HG03196 (cell line): Measurements from ENCODE around the gene DHRSX.
"Not testable (repeated sequence)": the region's sequence is repeated elsewhere in the genome, so short reads cannot be mapped to it uniquely, and the experiment has no call there.

Experiments used
- ATAC-seq: cut with Tn5 transposase; IDR thresholded peaks from one replicate; pipeline ENCODE4 v1.9.1; 2021; ENCODE audit not compliant: unreplicated experiment

DHRSX gene

DNA sequence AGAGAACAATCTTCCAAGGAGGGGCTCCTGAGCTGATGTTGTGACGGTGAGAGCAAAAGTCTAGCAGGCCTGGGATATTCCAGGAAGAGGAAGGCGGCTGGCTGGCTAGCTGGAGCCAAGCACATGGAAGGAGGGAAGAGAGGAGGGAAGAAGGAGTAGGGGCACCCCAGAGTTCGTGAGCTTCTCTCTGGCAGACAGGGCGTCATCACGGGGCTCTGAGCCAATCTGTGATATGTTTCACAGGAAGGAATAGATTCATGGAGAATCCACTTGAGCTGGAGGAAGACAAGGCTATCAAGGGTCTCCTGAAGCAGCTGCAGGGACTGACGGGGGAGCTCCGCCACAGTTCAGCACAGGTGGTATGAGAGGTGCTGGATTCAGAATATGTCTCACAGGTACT is 73.6 kb downstream of the DHRSX start:
- ATAC-seq, result no peak

DNA sequence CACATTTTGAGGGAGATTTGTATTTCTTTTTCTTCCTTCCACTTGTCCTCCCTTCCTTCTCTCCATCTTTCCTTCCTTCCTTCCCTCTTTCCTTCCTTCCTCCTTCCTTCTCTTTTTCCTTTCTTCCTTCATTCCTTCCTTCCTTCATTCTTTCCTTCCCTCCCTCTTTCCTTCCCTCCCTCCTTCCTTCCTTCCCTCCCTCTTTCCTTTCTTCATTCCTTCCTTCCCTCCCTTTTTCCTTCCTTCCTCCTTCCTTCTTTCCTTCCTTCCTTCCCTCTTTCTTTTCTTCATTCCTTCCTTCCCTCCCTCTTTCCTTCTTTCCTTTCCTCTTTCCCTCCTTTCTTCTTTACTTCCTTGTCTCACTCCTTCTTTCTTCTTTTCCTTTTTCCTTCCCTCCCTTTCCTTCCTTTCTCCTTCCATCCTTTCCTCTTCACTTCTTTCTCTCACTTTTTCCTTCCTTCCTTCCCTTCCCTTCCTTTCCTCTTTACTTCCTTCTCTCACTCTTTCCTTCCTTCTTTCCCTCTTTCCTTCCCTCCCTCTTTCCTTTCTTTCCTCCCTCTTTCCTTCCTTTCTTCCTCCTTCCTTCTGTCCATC is 74.4 kb downstream of the DHRSX start:
- ATAC-seq, result no peak

DNA sequence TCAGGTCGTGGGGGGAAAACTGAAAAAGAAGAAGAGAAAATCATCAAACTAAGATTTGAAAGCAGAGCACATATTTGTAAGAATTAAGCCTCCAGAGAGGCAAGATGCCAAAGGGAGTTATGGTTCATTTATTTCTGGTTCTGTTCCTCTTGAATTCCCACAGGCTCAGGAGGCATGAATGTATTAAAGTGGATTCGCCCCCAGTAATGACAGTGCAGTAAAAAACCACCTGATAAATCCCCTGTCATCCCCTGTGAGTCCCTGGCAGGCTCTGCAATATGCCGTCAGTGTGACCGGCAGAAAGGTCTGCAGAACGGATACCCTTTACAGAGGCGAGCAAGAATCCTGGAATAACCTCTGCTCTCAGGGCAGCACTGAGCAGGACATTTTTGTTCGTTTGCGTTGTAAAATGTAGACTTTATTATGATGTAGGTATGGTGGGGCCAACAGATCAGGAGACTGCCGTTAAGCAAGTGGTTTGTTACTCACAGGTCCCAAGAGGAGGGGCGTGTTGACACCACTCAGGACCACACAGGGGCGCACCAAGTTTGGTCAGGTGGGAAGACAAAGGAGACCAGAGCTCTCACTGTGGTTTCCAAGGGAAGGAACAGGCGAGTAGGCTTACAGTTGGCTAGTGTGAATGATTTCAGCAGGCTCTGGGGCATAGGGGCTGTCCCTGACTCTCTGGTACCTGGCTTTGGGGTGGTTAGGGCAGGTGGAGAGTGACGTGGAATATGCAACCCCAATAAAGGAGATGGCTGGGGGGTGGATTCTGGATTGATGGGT is 75.3 kb downstream of the DHRSX start:
- no peak for ATAC-seq

DNA sequence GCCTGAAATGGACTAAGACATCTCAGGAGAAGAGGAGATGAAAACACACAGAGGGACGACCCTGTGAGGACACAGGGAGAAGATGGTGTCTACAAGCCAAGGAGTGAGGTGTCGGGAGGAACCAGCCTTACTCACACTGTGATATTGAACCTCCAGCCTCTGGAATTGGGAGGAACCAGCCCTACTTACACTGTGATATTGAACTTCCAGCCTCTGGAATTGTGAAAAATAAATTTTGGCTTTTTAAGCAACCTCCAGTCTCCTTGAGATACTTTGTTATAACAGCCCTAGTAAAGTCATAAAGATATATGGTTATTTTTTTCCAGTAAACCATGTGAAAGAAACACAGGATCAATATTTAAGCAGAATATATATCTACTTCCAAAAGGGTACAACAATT is 76.5 kb downstream of the DHRSX start:
- ATAC-seq, result no peak

DNA sequence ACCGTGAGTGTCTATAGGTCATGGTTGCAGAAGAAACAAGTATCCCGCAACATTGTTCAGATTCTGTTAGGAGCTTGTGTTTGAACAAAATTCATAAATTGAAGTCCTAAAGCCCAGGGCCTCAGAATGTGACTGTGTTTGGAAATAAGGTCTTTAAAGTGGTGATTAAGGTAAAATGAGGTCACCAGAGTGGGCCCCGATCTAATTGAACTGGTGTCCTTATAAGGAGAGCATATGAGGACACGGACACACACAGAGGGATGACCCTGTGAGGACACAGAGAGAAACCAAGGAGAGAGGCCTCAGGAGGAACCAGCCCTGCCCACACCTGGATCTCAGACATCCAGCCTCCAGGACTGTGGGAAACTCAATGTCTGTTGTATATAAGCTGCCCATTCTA is 76.9 kb downstream of the DHRSX start:
- ATAC-seq, result no peak

DNA sequence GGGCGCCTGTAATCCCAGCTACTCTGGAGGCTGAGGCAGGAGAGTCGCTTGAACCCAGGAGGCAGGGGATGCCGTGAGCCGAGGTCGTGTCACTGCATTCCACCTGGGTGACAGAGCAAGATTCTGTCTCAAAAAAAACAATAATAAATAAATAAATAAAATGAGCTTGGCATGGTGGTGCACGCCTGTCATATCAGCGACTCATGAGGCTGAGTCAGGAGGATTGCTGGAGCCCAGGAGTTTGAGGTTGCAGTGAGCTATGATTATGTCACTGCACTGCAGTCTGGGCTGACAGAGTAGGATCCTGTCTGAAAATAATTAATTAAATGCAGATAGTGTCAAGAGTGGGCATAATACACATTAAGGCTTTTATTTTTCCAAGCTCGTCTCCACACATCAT is 77.5 kb downstream of the DHRSX start:
- no peak for ATAC-seq

DNA sequence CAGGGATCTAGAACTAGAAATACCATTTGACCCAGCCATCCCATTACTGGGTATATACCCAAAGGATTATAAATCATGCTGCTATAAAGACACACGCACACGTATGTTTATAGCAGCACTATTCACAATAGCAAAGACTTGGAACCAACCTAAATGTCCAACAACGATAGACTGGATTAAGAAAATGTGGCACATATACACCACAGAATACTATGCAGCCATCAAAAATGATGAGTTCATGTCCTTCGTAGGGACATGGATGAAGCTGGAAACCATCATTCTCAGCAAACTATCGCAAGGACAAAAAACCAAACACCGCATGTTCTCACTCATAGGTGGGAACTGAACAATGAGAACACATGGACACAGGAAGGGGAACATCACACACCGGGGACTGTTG is 81.4 kb downstream of the DHRSX start:
- ATAC-seq, result not testable (repeated sequence)

DNA sequence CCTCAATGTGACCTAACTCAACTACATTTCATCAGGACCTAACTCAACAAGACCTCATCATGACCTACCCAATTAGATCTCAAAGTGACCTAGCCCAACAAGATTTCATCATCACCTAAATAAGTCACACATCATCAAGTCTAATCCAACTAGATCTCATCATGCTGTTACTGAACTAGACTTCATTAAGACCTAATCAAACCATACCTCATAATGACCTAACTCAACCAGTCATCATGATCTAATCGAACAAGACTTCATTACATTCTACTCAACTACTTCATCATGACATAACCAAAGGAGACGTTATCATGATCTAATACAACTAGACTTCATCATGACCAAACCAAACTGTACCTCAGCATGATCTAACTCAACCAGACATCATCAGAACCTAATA is 82.8 kb downstream of the DHRSX start:
- ATAC-seq, result no peak

DNA sequence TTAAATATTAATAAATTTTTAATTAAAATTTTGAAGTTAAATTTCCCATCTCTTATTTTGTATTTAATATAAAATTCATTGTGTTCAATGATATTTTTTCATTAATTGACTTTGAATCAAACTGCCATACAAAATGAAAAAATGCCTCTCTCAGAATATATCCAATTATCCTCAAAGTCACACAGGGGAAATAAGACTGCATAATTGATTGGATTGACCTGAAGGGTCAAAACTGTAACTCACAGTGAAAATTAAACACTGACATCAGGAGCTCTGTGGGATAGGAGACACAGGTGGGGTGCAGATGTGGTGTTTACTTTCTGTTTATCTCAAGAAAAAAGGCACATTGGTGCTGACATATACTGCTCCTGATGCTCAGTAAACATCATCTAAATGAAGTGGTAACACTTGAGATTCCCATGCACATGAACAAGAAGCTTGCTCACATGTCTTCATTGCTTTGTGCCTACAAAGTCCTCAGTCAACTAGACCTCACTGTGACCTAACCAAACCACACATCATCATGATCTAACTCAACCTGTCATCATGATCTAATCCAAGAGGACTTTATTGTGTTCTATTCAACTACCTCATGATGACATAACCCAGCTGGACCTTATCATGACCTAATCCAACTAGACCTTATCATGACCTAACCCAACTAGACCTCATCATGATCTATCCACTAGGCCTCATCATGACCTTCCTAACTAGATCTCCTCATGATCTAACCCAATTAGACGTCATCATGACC is 83.7 kb downstream of the DHRSX start:
- no peak for ATAC-seq

DNA sequence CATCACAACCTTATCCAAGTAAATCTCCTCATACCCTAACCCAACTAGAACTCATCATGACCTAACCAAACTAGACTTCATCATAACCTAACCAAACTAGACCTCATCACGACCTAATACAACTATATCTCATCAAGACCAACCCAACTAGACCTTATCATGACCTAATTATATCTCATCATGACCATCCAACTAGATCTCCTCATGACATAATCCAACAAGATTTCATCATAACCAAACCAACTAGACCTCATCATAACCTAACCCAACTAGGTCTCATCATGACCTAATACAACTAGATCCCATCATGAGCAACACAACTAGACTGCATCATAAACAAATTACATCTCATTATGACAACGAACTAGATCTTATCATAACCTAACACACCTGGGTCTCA is 86.4 kb downstream of the DHRSX start:
- ATAC-seq, result no peak

DNA sequence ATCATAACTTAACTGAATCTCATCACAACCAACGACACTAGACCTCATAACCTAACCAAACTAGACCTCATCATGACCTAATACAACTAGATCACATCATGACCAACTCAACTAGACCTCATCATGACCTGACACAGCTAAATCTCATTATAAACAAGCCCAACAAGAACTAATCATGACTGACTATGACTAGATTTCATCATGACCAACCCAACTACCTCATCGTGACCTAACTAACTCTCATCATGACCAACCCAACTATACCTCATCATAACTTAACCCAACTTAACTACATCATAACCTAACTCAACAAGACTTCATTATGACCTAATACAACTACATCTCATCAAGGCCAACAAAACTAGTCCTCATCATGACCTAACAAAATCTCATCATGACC is 86.8 kb downstream of the DHRSX start:
- ATAC-seq, result no peak

DNA sequence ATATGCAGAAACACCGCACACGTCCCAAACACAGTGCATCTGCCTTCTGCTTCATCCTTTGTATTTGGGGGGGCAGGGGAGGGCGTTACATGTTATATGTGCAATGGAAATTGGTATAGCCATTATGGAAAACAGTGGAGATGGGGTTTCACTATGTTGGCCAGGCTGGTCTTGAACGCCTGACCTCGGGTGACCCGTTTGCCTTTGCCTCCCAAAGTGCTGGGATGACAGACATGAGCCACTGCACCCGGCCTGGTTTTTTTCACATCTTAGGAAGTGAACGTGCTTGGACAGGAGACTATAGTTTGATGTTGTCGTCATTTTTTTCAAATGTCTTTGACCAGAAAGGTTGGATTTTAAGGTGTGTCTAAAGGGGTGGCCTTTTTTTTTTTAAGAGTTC is 88.6 kb downstream of the DHRSX start:
- no peak for ATAC-seq

DNA sequence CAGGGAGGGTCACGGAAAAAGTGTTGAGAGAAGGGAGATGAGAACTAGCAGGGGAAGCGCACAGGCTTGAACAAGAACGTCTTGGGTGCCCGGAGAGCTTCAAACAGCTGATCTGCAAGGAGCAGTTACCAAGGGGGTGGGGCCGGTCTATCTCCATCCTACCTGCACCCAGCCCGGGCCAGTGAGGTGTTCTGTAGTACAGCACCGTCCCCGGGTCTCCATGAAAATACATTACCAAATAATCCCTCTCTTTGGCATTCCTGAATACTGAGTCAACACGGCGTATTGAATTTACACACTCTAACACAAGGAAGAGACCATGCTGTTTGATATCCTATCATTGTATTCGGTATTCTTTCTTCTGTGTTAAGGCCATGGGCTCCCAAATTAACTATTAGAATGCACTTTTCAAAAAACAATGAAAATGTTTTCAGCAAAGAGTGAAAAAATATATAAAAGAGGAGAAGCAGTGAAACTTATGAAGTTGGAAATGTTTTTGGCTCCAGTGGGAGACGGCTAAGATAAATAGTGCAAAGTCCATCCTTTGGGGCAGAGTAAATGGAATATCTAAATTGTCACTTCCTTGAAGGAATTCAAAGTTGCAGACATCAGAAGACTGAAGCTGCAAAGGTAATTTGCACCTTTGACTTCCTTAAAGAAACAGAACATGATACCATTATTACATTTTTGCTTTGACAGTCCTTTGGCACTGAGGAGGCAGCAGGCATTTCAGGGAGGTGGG is 90.3 kb downstream of the DHRSX start:
- ATAC-seq, result no peak

DNA sequence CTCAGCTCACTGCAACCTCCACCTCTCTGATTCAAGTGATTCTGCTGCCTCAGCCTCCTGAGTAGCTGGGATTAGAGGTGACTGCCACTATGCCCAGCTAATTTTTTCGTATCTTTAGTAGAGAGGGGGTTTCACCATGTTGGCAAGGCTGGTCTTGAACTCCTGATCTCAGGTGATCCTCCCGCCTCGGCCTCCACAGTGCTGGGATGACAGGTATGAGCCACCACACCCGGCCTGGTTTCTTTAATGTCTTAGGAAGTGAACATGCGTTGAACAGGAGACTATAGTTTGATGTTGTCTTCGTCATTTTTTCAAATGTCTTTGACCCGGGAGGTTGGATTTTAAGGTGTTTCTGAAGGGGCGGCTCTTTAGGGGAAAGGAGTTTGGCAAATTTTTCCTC is 91.0 kb downstream of the DHRSX start:
- ATAC-seq, result no peak

DNA sequence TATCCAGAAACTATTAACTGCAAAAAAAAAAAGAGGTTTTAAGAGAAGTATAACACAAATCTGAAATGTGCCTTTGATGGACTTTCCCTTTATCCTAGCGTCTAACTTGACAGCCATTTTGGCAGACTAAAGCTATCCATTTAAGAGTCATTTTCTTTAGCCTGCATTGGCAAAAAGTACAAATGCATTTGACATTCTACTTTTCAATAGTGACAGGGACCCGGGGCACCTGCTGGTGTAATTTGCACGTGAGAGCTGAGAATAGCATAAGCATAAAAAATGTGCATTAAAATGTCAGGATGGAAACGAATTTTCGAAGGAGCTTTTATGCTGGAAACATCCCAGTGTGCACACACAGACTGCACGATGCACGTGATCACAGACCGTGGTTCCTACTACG is 91.9 kb downstream of the DHRSX start:
- no peak for ATAC-seq

DNA sequence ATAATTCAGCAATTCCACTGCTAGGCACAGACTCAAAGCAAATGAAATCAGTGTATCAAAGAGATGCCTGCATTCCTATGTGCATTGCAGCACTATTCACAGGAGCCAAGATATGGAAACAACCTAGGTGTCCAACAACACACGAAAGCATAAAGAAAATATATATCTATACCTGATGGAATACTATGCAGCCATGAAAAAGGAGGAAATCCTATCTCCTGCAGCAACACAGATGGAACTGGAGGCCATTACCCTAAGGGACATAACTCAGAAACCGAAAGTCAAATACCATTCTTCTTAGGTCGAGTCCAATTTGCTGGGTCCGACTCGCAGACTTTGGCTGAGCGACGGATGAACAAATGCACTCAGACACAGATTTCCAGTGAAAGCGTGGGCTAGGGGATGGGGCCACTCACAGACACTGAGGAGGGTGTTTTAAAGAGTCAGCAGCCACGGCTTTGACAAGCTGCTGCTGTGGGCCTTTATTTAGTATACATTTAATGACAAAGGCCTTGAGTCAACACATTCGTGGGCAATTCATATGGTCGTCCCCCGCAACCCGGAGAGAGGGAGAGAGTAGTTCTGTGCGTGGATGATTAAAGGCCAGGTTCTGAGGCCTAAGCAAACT is 93.8 kb downstream of the DHRSX start:
- no peak for ATAC-seq

DNA sequence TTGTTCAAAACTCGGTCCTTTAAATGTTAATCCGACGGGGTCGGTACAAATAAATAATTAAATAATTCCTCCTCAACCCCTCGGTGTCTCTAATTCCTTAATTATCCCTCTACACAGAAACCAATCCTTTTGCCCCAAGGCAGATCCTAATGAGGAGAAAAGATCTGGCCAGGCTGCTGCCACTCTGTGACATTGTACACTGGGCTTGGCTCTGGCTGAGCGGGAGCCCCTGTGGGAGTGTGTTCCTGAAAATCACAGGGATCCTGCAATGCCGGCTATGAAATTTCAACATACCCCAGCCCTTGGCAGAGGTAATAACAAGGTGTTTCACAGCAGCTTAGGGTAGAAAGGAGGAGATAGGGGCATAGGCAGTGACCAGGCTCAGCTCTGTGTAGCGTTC is 96.0 kb downstream of the DHRSX start:
- ATAC-seq, result no peak

DNA sequence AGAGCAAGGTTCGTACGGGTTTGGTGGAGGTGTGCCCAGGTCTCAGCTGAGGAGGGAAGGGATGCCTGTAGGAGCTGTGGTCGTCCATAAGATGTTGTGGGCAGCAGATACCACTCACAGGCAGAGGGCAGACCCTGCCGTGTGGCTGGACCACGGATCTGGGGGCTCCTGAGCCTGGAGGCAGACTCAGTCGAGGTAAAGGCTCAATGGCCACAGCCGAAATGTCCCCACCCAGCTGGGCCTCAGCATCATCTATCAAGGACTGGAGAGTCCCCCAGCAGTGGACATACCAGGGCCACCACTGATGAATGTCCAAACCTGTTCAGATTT is 98.5 kb downstream of the DHRSX start:
- no peak for ATAC-seq

DNA sequence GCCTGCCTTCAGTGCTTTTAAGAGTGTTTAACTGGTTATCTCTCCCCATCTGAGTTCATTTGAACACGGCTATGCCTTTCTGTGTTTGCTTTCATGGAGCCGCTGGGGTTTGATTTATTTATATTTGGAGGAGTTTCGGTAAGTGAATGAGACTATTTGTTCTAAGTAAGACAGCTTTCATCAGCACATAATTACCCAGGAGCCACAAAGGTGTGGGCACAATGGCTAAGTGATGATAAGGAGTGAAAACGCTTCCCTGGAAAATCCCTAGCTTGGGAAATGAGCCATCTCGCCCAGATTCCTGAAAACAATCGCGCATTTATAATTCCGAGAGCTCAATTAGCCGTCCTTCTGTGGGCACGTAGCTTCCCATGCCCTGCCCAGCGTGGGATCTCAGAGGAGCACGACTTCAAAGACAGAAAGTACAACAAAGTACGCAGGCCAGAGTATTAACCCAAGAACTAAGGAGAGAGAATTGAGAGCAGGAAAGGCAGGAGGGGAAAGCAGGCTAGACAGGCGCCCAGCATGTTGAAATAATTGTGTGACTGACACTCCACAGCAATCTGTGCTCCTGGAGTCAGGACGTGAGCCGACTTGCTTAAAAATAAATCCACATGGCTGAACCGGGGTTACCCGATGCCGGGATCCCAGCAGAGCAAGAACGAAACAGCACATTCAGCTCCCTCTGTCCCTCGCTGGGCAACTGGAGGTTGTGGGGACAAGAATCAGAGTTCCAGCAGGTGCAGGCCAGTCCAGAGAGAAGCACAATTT is 99.0 kb downstream of the DHRSX start:
- ATAC-seq, result no peak

DNA sequence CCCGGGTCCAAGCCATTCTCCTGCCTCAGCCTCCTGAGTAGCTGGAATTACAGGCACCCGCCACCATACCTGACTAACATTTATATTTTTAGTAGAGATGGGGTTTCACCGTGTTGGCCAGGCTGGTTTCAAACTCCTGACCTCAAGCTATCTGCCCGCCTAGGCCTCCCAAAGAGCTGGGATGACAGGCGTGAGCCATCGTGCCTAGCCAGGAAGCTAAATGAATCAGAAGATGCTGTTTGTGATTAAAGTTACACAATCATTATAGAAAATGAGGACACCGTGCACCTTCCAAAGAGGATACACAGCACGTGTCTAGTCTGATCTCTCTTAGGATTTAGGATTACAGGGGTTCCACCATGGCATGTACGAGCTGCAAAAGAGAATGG is 99.6 kb downstream of the DHRSX start:
- ATAC-seq, result no peak
